Smooth muscle cell (in vitro differentiated cells): ENCODE results near the gene ATP2B3. TPM values are rescaled to one million over a fixed set of nuclear protein-coding genes. Genes with fewer than 3 reads are reported as not detected.

Source experiments
- DNase-seq: peaks from one replicate; lab custom pipeline; 2025; ENCODE audit not compliant: unreplicated experiment; lab: John Stamatoyannopoulos, UW
- H2AFZ ChIP-seq: fragments of 200-600 bp; sonication (generic); 2 replicates; pipeline ENCODE4 v1.6.0; 2016; ENCODE audit warnings: antibody characterized with exemption, low read depth, mild to moderate bottlenecking
- H3F3A ChIP-seq: fragments of 200-600 bp; sonication (generic); 2 replicates; pipeline ENCODE4 v1.6.0; 2017; ENCODE audit warnings: antibody characterized with exemption, low read depth
- H3K27ac ChIP-seq: fragments of 200-600 bp; sonication (generic); 2 replicates; pipeline ENCODE4 v1.5.1; 2016; ENCODE audit warnings: low read depth, mild to moderate bottlenecking
- H3K27me3 ChIP-seq: fragments of 200-600 bp; sonication (generic); 2 replicates; pipeline ENCODE4 v1.6.1; 2016; ENCODE audit warnings: low read depth, mild to moderate bottlenecking
- H3K36me3 ChIP-seq: fragments of 200-600 bp; sonication (generic); 2 replicates; pipeline ENCODE4 v1.5.1; 2016; ENCODE audit warnings: low read depth
- H3K4me1 ChIP-seq: fragments of 200-600 bp; sonication (generic); 2 replicates; pipeline ENCODE4 v1.5.1; 2016; ENCODE audit warnings: low read depth
- H3K4me2 ChIP-seq: fragments of 200-600 bp; sonication (generic); 2 replicates; pipeline ENCODE4 v1.6.0; 2016; ENCODE audit warnings: mild to moderate bottlenecking
- H3K4me3 ChIP-seq: fragments of 200-600 bp; sonication (generic); 2 replicates; pipeline ENCODE4 v1.5.1; 2016; ENCODE audit warnings: mild to moderate bottlenecking
- H3K79me2 ChIP-seq: fragments of 200-600 bp; sonication (generic); 2 replicates; pipeline ENCODE4 v1.6.0; 2016; ENCODE audit warnings: low read depth, mild to moderate bottlenecking
- H3K9ac ChIP-seq: fragments of 200-600 bp; sonication (generic); 2 replicates; pipeline ENCODE4 v1.6.0; 2016; ENCODE audit warnings: low read depth
- H3K9me3 ChIP-seq: fragments of 200-600 bp; sonication (generic); replicated peaks from 2 replicates; pipeline ENCODE4 v1.5.1; 2016; ENCODE audit warnings: low read depth
- H4K20me1 ChIP-seq: fragments of 200-600 bp; sonication (generic); 2 replicates; pipeline ENCODE4 v1.6.0; 2016; ENCODE audit warnings: low read depth
- WGBS: methylation state at CpG from one replicate; pipeline ENCODE4 v1.1.7; 2016; ENCODE audit warnings: low lambda C conversion rate; 5-methylcytosine and 5-hydroxymethylcytosine counted together
- polyA plus RNA-seq: library from polyadenylated mRNA; unstranded; fragments of >200 nt; fragmentation: Nextera tagmentation; extraction: Ambion mirVana; gene quantifications from 2 replicates; pipeline ENCODE4 v1.2.1, GENCODE V29; 2016
- total RNA-seq: library from RNA; depleted of rRNA; stranded (reverse); fragments of >200 nt; gene quantifications from 2 replicates; pipeline ENCODE4 v1.2.3, GENCODE V29; 2014
- TF ChIP-seq, protein P1 (sequence below): fragments of 200-600 bp; sonication (generic); IDR thresholded peaks from 2 replicates; pipeline ENCODE4 v1.5.1; 2017; ENCODE audit warnings: borderline replicate concordance, mild to moderate bottlenecking, antibody characterized with exemption; ENCODE audit not compliant: insufficient read depth, poor library complexity, severe bottlenecking

ATP2B3 gene
- total and polyA plus RNA-seq, 2 experiments from 2014 or later: 0.05 to 0.22 TPM

GRCh38 chrX:153626025-153626633, 108.7 kb downstream of the ATP2B3 start:
- Histone ChIP-seq H3K79me2 (no peaks in the 10 kb centered on the region), H3K9ac (no peak overlapping the region), H3K4me3 (no peak overlapping the region), H3K4me1 (no peaks in the 10 kb centered on the region), H3F3A (no peaks in the 10 kb centered on the region), H3K9me3 (no peaks in the 10 kb centered on the region), H2AFZ (no peak overlapping the region), H3K27me3 (no peaks in the 10 kb centered on the region), H4K20me1 (no peaks in the 10 kb centered on the region), H3K27ac (no peak overlapping the region), H3K36me3 (no peaks in the 10 kb centered on the region), H3K4me2 (no peak overlapping the region)
- TF ChIP-seq, protein P1, sequence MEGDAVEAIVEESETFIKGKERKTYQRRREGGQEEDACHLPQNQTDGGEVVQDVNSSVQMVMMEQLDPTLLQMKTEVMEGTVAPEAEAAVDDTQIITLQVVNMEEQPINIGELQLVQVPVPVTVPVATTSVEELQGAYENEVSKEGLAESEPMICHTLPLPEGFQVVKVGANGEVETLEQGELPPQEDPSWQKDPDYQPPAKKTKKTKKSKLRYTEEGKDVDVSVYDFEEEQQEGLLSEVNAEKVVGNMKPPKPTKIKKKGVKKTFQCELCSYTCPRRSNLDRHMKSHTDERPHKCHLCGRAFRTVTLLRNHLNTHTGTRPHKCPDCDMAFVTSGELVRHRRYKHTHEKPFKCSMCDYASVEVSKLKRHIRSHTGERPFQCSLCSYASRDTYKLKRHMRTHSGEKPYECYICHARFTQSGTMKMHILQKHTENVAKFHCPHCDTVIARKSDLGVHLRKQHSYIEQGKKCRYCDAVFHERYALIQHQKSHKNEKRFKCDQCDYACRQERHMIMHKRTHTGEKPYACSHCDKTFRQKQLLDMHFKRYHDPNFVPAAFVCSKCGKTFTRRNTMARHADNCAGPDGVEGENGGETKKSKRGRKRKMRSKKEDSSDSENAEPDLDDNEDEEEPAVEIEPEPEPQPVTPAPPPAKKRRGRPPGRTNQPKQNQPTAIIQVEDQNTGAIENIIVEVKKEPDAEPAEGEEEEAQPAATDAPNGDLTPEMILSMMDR: no peak
- no peak for DNase-seq
- 62% methylated on average over 16 of the region's 16 CpGs for WGBS

- Histone ChIP-seq H3K4me2 (no peak overlapping the region), H3K27ac (peak overlapping the region; percentile 28), H3K9me3 (no peaks in the 10 kb centered on the region), H2AFZ (no peak overlapping the region), H3K27me3 (no peaks in the 10 kb centered on the region), H3K79me2 (no peaks in the 10 kb centered on the region), H4K20me1 (no peaks in the 10 kb centered on the region), H3K4me3 (no peak overlapping the region), H3K36me3 (no peaks in the 10 kb centered on the region), H3K9ac (no peak overlapping the region), H3K4me1 (no peaks in the 10 kb centered on the region), H3F3A (no peaks in the 10 kb centered on the region)
- TF ChIP-seq, protein P1: no peak
- no peak for DNase-seq
- 88% methylated on average over 27 of the region's 35 CpGs for WGBS
Measured at GRCh38 chrX:153626863-153627674, 109.6 kb downstream of the ATP2B3 start.

GRCh38 chrX:153627675-153628111, 110.3 kb downstream of the ATP2B3 start:
- 71% methylated on average over 15 of the region's 15 CpGs for WGBS
- TF ChIP-seq, protein P1: no peak
- no peaks in the 10 kb centered on the region for H4K20me1 ChIP-seq
- H3F3A ChIP-seq: no peaks in the 10 kb centered on the region
- no peak for DNase-seq
- H2AFZ ChIP-seq: no peak overlapping the region
- no peaks in the 10 kb centered on the region for H3K9me3 ChIP-seq
- H3K4me2 ChIP-seq: no peak overlapping the region
- no peak overlapping the region for H3K4me3 ChIP-seq
- H3K9ac ChIP-seq: no peak overlapping the region
- H3K27me3 ChIP-seq: no peaks in the 10 kb centered on the region
- H3K4me1 ChIP-seq: no peaks in the 10 kb centered on the region
- no peaks in the 10 kb centered on the region for H3K36me3 ChIP-seq
- peak overlapping the region; percentile 28 for H3K27ac ChIP-seq
- H3K79me2 ChIP-seq: no peaks in the 10 kb centered on the region
